Prostate gland (tissue), 2 donors: Measurements from ENCODE around the gene AIPL1.

Source experiments
- CTCF ChIP-seq, 4 experiments: fragments of 200-600 bp in 2 of 4; fragments of 450-650 bp in 2 of 4; sonication (generic) in 2 of 4; IDR thresholded peaks; 1 replicate in 3 of 4; 2 replicates in 1 of 4; pipeline ENCODE4 v1.5.1; 2016 to 2019; ENCODE audit warnings: antibody characterized with exemption in 4 of 4, mild to moderate bottlenecking in 2 of 4, moderate library complexity in 2 of 4
- POLR2A ChIP-seq: fragments of 450-650 bp; IDR thresholded peaks from one replicate; pipeline ENCODE4 v1.6.1; 2016; ENCODE audit warnings: antibody characterized with exemption, mild to moderate bottlenecking

DNA sequence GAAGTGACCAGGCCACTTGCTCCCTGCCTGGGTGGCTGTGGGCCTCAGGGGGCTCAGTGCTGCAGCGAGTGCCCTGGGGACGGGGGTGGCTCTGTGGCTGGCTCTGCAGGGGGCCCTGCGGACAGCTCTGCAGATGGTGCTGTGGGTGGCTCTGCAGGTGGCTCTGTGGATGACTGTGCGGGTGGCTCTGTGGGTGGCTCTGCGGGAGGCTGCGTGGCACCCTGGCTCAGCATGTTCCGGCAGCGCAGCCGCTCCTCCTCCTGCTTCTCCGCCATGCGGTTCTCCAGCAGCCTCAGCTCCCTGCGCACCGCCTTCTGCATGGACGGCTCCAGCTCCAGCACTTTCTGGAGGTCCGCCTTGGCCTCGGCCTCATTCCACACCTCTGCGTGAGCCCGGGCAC is 9.5 kb downstream of the AIPL1 start:
- TF ChIP-seq CTCF (IDR thresholded peaks at IDR 0.05) (no peak), POLR2A (no peak)
